ENCODE data around the gene DTNB.

GRCh38 chr2:25354116-25354515, 319.3 kb downstream of the DTNB start:
- TF ChIP-seq POLR2A (IDR thresholded peaks at IDR 0.05; ENCODE audit: low read depth, low read length): no peak
- TF ChIP-seq CTCF (IDR thresholded peaks at IDR 0.05; ENCODE audit: extremely low read depth in 1 of 2, insufficient read depth in 1 of 2, low read depth in 1 of 2, low read length in 2 of 2): no peak
- no peak for TF ChIP-seq MAX (IDR thresholded peaks at IDR 0.05; ENCODE audit: insufficient read depth, insufficient read length)
- TF ChIP-seq EZH2 (IDR thresholded peaks at IDR 0.05; ENCODE audit: borderline replicate concordance, low read depth, low read length, severe bottlenecking): no peak
- no peak for TF ChIP-seq GATA2 (IDR thresholded peaks at IDR 0.05; ENCODE audit: insufficient read depth, insufficient read length, low read depth, low read length)
- TF ChIP-seq FOS (IDR thresholded peaks at IDR 0.05; ENCODE audit: borderline replicate concordance, insufficient read depth, low read length): no peak
- TF ChIP-seq POLR2AphosphoS5 (IDR thresholded peaks at IDR 0.05; ENCODE audit: insufficient read depth, low read depth, low read length): no peak
- no peak for TF ChIP-seq JUN (IDR thresholded peaks at IDR 0.05; ENCODE audit: borderline replicate concordance, insufficient read depth, insufficient read length, low read depth)
